PC-9 (cell line): ENCODE results near the gene RANBP10. TPM values are rescaled to one million over a fixed set of nuclear protein-coding genes. Genes with fewer than 3 reads are reported as not detected.

Experiments
- BruUV-seq: library from RNA; stranded (reverse); fragments of 400-500 nt; replicated peaks from 2 replicates; lab custom pipeline; 2021; lab: Mats Ljungman, UMichigan
- CTCF ChIA-PET: fragments of 300-600 bp; sonication (Branson Sonifier 250); formaldehyde crosslinking; loops from one replicate; lab custom pipeline; 2022; ENCODE audit warnings: antibody characterized with exemption; lab: Charles Lee
- POLR2A ChIA-PET: fragments of 300-600 bp; sonication (Branson Sonifier 250); formaldehyde crosslinking; loops from one replicate; lab custom pipeline; 2022; ENCODE audit warnings: antibody characterized with exemption; ENCODE audit not compliant: unreplicated experiment; lab: Charles Lee
- DNase-seq, 2 experiments: peaks; one replicate each; pipeline versions ENCODE4 v3.0.0 to v3.0.0-alpha.2; 2015 to 2022; ENCODE audit warnings: mixed read lengths in 1 of 2
- H2AFZ ChIP-seq: fragments of 200-600 bp; sonication (generic); 2 replicates; pipeline ENCODE4 v1.8.1; 2017; ENCODE audit warnings: antibody characterized with exemption
- H3F3A ChIP-seq: fragments of 200-600 bp; sonication (generic); 2 replicates; pipeline ENCODE4 v1.8.1; 2017; ENCODE audit warnings: antibody characterized with exemption, mild to moderate bottlenecking, low read depth; ENCODE audit not compliant: insufficient read depth
- H3K27ac ChIP-seq: fragments of 200-600 bp; sonication (generic); 2 replicates; pipeline ENCODE4 v1.6.1; 2016; ENCODE audit warnings: mixed run types
- H3K27me3 ChIP-seq: fragments of 200-600 bp; sonication (generic); 2 replicates; pipeline ENCODE4 v1.6.1; 2016; ENCODE audit warnings: low read depth, mixed run types; ENCODE audit not compliant: insufficient read depth
- H3K36me3 ChIP-seq: fragments of 200-600 bp; sonication (generic); 2 replicates; pipeline ENCODE4 v1.6.1; 2016; ENCODE audit warnings: low read depth, mixed run types
- H3K4me1 ChIP-seq: fragments of 200-600 bp; sonication (generic); replicated peaks from 2 replicates; pipeline ENCODE4 v1.6.1; 2016; ENCODE audit warnings: mixed run types; ENCODE audit not compliant: insufficient read depth
- H3K4me2 ChIP-seq: fragments of 200-600 bp; sonication (generic); 2 replicates; pipeline ENCODE4 v1.6.1; 2017; ENCODE audit warnings: mixed run types
- H3K4me3 ChIP-seq: fragments of 200-600 bp; sonication (generic); 2 replicates; pipeline ENCODE4 v1.6.1; 2016; ENCODE audit warnings: mixed run types
- H3K79me2 ChIP-seq: fragments of 200-600 bp; sonication (generic); 2 replicates; pipeline ENCODE4 v1.6.1; 2017; ENCODE audit warnings: low read depth, mixed run types
- H3K9me2 ChIP-seq: fragments of 200-600 bp; sonication (generic); 2 replicates; pipeline ENCODE4 v1.8.1; 2017; ENCODE audit warnings: mild to moderate bottlenecking; ENCODE audit not compliant: insufficient read depth
- H3K9me3 ChIP-seq: fragments of 200-600 bp; sonication (generic); 2 replicates; pipeline ENCODE4 v1.8.1; 2016; ENCODE audit warnings: low read depth; ENCODE audit not compliant: insufficient read depth
- H4K20me1 ChIP-seq: fragments of 200-600 bp; sonication (generic); 2 replicates; pipeline ENCODE4 v1.8.1; 2017; ENCODE audit not compliant: insufficient read depth
- EZH2 ChIP-seq: fragments of 200-600 bp; sonication (generic); IDR thresholded peaks from 2 replicates; pipeline ENCODE4 v1.8.0; 2017; ENCODE audit warnings: antibody characterized with exemption, low read depth
- intact Hi-C: fragments of 100-400 bp; cut with micrococcal nuclease; formaldehyde crosslinking; loops from one replicate; pipeline ENCODE4 v1.10.0; 2022; ENCODE audit not compliant: unreplicated experiment
- total RNA-seq: library from RNA; stranded (reverse); gene quantifications from 2 replicates; pipeline ENCODE4 v1.2.3, GENCODE V29; 2021
- TF ChIP-seq, protein P1 (sequence below): fragments of 200-600 bp; sonication (generic); conservative IDR thresholded peaks from 2 replicates; pipeline ENCODE4 v1.6.1; 2017; ENCODE audit warnings: mixed run types, antibody characterized with exemption, mild to moderate bottlenecking, moderate library complexity

The RANBP10 gene
- total RNA-seq, 1 experiment from 2014 or later, result 21.0 TPM

DNA sequence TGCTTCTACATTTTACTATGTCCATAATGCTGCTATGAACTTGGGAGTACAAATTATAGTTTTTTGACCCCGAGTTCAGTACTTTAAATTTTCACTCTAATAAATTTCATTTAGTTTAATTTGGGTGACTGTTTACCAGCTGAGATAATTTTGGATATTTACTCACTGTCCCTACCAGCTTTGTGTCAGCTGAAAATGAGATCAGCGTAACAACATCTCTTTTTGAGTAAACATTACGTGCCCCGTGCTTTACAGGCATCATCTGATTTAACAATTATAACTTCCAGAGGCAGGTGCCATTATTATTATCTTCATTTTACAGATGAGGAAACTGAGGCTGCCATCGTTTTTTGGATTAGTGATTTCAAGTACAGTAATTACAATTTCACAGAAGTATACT is 102.2 kb downstream of the RANBP10 start:
- Histone ChIP-seq H3K4me3 (no peak overlapping the region), H3K9me2 (no peaks in the 10 kb centered on the region), H2AFZ (no peak overlapping the region), H3K4me1 (no peaks in the 10 kb centered on the region), H3K27me3 (no peaks in the 10 kb centered on the region), H4K20me1 (0 out of 2 replicates have a peak, but pooled peaks cover 5% of the 10 kb centered on the region), H3K4me2 (no peak overlapping the region), H3K9me3 (0 out of 2 replicates have a peak, but pooled peaks cover 8% of the 10 kb centered on the region), H3K27ac (no peak overlapping the region), H3K79me2 (peaks cover 26% of the 10 kb centered on the region), H3K36me3 (no peaks in the 10 kb centered on the region), H3F3A (0 out of 2 replicates have a peak, but pooled peaks cover 8% of the 10 kb centered on the region)
- TF ChIP-seq EZH2, result no peak
- TF ChIP-seq, protein P1, sequence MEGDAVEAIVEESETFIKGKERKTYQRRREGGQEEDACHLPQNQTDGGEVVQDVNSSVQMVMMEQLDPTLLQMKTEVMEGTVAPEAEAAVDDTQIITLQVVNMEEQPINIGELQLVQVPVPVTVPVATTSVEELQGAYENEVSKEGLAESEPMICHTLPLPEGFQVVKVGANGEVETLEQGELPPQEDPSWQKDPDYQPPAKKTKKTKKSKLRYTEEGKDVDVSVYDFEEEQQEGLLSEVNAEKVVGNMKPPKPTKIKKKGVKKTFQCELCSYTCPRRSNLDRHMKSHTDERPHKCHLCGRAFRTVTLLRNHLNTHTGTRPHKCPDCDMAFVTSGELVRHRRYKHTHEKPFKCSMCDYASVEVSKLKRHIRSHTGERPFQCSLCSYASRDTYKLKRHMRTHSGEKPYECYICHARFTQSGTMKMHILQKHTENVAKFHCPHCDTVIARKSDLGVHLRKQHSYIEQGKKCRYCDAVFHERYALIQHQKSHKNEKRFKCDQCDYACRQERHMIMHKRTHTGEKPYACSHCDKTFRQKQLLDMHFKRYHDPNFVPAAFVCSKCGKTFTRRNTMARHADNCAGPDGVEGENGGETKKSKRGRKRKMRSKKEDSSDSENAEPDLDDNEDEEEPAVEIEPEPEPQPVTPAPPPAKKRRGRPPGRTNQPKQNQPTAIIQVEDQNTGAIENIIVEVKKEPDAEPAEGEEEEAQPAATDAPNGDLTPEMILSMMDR, result no peak
- DNase-seq, result no peak
- no TSS peak for BruUV-seq
- POLR2A ChIA-PET, result interaction anchor here (0.6 kb wide), 1 partner anchor 73 kb away, joined by 3 read pairs; no protein-coding TSS in a partner anchor
- CTCF ChIA-PET, result no interaction called here
- intact Hi-C loops, result no loop called here

DNA sequence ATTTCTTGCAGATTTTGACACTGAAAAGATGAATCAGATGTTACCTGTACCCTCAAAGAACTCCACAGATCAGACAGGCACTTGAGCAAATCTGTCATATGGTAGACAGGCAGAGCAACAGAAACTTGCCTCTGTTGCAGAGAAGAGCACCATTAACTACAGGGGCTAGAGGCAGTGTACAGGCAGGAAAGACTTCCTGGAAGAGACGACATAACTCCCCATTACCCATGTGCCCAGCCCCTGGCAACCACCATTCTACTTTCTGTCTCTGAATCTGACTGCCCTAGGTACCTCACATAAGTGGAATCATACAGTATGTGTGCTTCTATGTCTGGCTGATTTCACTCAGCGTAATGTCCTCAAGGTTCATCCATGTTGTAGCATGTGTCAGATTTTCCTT is 102.7 kb downstream of the RANBP10 start:
- Histone ChIP-seq H3K4me3 (no peak overlapping the region), H3K36me3 (no peaks in the 10 kb centered on the region), H3F3A (peaks cover 8% of the 10 kb centered on the region; the same call in 1 of the 2 replicates), H3K4me2 (no peak overlapping the region), H2AFZ (no peak overlapping the region), H3K9me3 (0 out of 2 replicates have a peak, but pooled peaks cover 8% of the 10 kb centered on the region), H3K79me2 (peaks cover 30% of the 10 kb centered on the region), H3K27ac (no peak overlapping the region), H4K20me1 (no peaks in the 10 kb centered on the region), H3K4me1 (no peaks in the 10 kb centered on the region), H3K9me2 (no peaks in the 10 kb centered on the region), H3K27me3 (no peaks in the 10 kb centered on the region)
- no peak for TF ChIP-seq EZH2
- TF ChIP-seq, protein P1, result no peak
- intact Hi-C loops, result no loop called here
- POLR2A ChIA-PET, result interaction anchor here (0.6 kb wide), 1 partner anchor 73 kb away, joined by 3 read pairs; no protein-coding TSS in a partner anchor
- DNase-seq, result no peak
- BruUV-seq, result no TSS peak
- CTCF ChIA-PET, result no interaction called here

DNA sequence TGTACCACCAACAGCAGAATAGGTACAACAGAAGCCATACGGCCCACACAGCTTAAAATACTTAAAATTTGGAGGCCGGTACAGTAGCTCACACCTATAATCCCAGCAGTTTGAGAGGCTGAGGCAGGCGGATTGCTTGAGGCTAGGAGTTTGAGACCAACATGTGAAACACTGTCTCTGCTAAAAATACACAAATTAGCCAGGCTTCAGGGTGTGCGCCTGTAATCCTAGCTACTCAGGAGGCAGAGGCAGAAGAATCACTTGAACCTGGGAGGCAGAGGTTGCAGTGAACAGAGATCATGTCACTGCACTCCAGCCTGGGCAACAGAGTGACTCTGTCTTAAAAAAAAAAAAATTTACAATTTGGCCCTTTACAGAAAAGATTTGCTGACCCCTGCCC is 104.2 kb downstream of the RANBP10 start:
- Histone ChIP-seq H2AFZ (no peak overlapping the region), H3K9me2 (no peaks in the 10 kb centered on the region), H3K4me1 (peaks cover 14% of the 10 kb centered on the region), H3K79me2 (peaks cover 31% of the 10 kb centered on the region), H3K36me3 (no peaks in the 10 kb centered on the region), H3K4me3 (no peak overlapping the region), H3K27me3 (no peaks in the 10 kb centered on the region), H3F3A (peaks cover 16% of the 10 kb centered on the region; the same call in 1 of the 2 replicates), H3K9me3 (0 out of 2 replicates have a peak, but pooled peaks cover 8% of the 10 kb centered on the region), H4K20me1 (no peaks in the 10 kb centered on the region), H3K27ac (no peak overlapping the region), H3K4me2 (no peak overlapping the region)
- TF ChIP-seq, protein P1, result no peak
- no peak for TF ChIP-seq EZH2
- no TSS peak for BruUV-seq
- intact Hi-C loops, result no loop called here
- ChIA-PET POLR2A (no interaction called here), CTCF (no interaction called here)
- DNase-seq, result no peak
